ENCODE measurements around the gene ITGB7.

- TF ChIP-seq CTCF (IDR thresholded peaks at IDR 0.05; ENCODE audit: insufficient read depth, low read depth, low read length) (no peak), EZH2 (IDR thresholded peaks at IDR 0.05; ENCODE audit: insufficient read depth, low read length) (no peak)
Measured at GRCh38 chr12:53214687-53215455, 7.8 kb upstream of the ITGB7 start.

Measured in astrocyte (in vitro differentiated cells and primary cell).